ENCODE data around the gene TSHZ2. TPM values are rescaled to one million over a fixed set of nuclear protein-coding genes. Genes with fewer than 3 reads are reported as not detected.

TSHZ2 gene
- total and polyA plus RNA-seq, 2 donors = 6.5 to 35.0 TPM

DNA sequence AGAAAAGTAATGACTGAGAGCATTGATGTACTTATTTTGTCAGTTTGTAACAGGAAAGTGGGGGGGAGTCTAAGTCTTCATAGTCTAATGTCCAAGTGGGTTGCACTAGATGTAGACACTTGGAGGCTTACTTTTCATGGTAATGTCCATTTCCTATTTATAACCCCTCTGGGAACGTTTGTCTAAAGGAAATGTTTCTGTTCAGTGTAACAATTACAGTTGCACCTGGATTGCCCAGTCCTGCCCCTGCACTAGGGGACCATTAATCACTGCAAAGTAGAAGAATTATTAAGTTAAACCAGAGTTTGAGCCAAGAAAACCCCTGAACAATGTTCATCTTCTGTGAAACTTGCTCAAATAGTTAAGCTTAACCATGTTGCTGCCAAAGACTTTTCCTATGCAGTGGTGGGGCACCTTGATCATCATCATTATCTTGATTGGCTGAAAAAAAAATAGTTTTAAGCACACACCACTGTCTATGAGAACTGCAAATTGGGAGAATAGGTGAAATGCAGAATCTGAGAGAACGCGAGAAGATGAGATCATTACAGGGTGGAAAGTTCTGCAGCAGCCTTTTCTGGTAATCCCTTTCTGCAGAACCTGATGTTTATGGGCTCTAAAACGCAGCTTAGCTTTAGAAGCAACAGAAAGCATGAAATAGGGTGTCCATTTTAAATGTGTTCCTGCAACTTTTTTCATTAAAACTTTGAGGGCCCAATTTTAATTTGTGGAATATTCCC is 515.5 kb downstream of the TSHZ2 start:
- 64% methylated on average over 4 of the region's 4 CpGs for WGBS
- H3K4me1 ChIP-seq (ENCODE audit: insufficient read depth) = no peaks in the 10 kb centered on the region
- no peak overlapping the region for H3K27ac ChIP-seq (ENCODE audit: low read depth)
- no peaks in the 10 kb centered on the region for H3K36me3 ChIP-seq (ENCODE audit: insufficient read depth)
- H3K4me3 ChIP-seq (ENCODE audit: low read depth, low read length) = no peak overlapping the region
- no peak for DNase-seq (ENCODE audit: extremely low spot score)

DNA sequence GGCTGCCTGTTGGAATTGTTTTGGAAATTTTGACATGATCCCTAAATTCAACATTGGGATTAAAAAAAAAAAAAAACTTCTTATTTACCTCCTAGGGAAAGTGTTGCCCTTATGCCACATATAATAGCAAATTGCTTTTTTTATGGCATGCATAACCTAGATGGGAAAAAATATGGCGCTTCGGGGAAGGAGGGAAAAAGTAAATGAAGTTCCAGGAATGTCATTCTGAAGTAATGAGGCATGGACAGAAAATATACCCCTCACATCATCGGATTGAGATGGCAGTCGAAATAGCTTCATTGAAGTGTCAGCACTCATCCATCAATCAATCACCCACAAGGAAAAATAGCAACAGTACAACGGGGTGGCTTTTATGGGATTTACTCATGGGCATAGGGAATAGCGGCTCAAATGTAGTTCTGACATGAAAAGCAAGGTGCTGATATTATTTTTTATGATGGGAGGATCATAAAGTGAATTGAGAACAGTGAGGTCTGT is 516.7 kb downstream of the TSHZ2 start:
- WGBS = 92% methylated on average over 6 of the region's 6 CpGs

DNA sequence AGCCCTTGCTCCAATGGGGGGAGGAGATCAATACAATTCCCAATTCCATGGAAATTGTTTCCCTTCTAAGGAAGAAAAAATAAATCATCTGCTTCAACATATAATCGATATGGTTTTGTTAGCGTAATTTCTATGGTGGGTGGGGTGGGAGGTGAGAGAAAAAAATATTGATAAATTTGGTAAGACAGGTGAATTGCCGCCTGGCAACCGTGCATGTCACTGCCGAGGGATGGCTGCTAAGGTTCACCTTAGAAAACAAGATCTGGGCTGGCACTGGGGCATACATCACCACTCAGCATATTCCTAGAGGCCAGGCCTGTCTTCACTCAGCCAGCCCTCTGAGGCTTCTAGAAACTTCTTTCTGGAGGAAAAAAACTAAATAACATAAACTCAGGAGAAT is 517.4 kb downstream of the TSHZ2 start:
- H3K36me3 ChIP-seq (ENCODE audit: insufficient read depth) = no peaks in the 10 kb centered on the region
- DNase-seq (ENCODE audit: extremely low spot score) = no peak
- H3K4me3 ChIP-seq (ENCODE audit: low read depth, low read length) = no peak overlapping the region
- no peak overlapping the region for H3K27ac ChIP-seq (ENCODE audit: low read depth)
- WGBS = 98% methylated on average over 5 of the region's 5 CpGs
- H3K4me1 ChIP-seq (ENCODE audit: insufficient read depth) = no peaks in the 10 kb centered on the region

More for the DNA sequence above, 516.7 kb downstream of the TSHZ2 start:
- Histone ChIP-seq H3K36me3 (ENCODE audit: insufficient read depth) (no peaks in the 10 kb centered on the region), H3K4me1 (ENCODE audit: insufficient read depth) (no peaks in the 10 kb centered on the region), H3K27ac (ENCODE audit: low read depth) (no peak overlapping the region), H3K4me3 (ENCODE audit: low read depth, low read length) (no peak overlapping the region)
- DNase-seq (ENCODE audit: extremely low spot score) = no peak

DNA sequence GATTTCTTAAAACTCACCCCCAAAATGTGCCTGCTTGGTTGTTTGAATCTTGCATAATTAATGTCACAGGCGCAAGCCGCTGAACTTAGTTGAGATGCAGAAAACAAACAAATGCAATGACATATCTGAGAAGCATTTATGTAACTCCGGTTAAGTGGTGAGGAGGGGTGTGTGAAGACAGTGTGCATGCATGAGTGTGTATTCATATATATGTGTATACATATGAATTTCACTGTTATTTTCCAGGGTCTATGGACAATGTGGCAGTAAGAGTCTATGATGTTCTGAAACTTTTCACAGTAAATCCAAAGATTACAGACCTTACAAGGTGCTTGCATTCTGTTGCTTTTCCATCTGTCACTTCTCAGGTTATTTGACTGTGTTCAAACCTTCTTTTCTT is 518.5 kb downstream of the TSHZ2 start:
- 92% methylated on average over 3 of the region's 3 CpGs for WGBS
- Histone ChIP-seq H3K27ac (ENCODE audit: low read depth) (no peak overlapping the region), H3K36me3 (ENCODE audit: insufficient read depth) (no peaks in the 10 kb centered on the region), H3K4me3 (ENCODE audit: low read depth, low read length) (no peak overlapping the region), H3K4me1 (ENCODE audit: insufficient read depth) (no peaks in the 10 kb centered on the region)
- DNase-seq (ENCODE audit: extremely low spot score) = no peak

DNA sequence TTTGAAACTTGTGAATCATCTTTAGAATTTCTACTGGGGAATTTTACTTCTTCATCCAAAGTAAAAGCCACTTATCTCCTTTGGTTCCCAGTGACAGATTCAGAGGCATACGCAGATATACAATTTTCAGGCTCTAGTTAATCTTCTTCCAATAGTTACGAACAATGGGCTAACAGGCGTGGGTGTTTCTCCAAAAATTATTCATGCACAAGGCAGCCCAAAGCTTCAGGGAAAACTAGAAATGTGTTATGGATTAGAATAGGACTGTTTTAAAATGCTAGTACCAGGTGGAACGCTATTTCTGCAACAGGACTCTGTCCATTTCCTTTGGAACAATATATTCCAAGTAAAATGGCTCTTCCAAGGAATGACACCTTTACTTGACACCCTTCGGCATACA is 519.3 kb downstream of the TSHZ2 start:
- Histone ChIP-seq H3K36me3 (ENCODE audit: insufficient read depth) (no peaks in the 10 kb centered on the region), H3K4me3 (ENCODE audit: low read depth, low read length) (no peak overlapping the region), H3K27ac (ENCODE audit: low read depth) (no peak overlapping the region), H3K4me1 (ENCODE audit: insufficient read depth) (no peaks in the 10 kb centered on the region)
- WGBS = 86% methylated on average over 5 of the region's 5 CpGs
- no peak for DNase-seq (ENCODE audit: extremely low spot score)

DNA sequence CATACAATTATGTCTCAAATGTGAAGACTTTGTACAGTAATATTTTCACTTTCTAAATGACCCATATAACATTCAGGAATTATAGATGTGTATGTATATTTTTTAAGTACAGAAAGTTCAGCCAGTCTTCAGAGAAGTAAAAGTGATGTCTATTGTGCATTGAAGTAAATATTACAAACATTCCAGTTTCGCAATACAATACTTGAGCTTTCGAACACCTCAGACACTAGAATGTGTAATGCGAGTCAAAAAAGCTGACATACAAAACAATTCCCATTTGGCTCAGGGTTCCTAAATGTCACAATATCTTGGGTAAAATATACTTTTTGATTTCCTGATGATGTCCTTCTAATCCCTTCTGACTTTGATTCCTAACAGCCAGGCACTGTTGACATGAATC is 520.1 kb downstream of the TSHZ2 start:
- Histone ChIP-seq H3K4me1 (ENCODE audit: insufficient read depth) (no peaks in the 10 kb centered on the region), H3K27ac (ENCODE audit: low read depth) (no peak overlapping the region), H3K36me3 (ENCODE audit: insufficient read depth) (no peaks in the 10 kb centered on the region), H3K4me3 (ENCODE audit: low read depth, low read length) (no peak overlapping the region)
- no peak for DNase-seq (ENCODE audit: extremely low spot score)
- WGBS = 91% methylated on average over 3 of the region's 3 CpGs

DNA sequence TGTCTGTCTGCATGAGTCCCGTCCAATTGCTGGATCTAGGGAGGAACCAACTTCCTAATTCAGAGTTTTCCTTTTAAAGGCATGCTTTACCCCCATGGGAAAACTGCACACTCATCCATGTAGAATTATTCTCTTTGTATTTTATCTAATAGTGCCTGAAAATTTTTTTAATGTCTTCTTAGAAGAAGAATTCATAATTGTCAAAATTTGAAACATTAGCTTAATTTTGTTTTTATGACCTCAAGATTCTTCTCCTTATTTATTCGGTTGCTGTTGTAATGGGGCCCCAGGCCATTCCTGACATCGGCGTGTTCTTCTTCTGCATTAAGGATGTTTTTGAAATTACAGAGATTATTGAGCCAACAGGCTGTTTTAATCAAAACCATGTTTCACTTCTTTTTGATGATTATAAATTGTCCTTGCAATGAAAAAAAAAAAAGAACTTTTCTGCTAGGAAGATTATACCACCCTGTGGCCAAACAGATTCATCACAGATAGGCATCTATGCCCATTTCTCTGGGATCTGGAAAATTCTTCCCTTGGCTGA is 521.2 kb downstream of the TSHZ2 start:
- Histone ChIP-seq H3K4me1 (ENCODE audit: insufficient read depth) (no peaks in the 10 kb centered on the region), H3K4me3 (ENCODE audit: low read depth, low read length) (no peak overlapping the region), H3K27ac (ENCODE audit: low read depth) (no peak overlapping the region), H3K36me3 (ENCODE audit: insufficient read depth) (no peaks in the 10 kb centered on the region)
- no peak for DNase-seq (ENCODE audit: extremely low spot score)
- 48% methylated on average over 4 of the region's 4 CpGs for WGBS

DNA sequence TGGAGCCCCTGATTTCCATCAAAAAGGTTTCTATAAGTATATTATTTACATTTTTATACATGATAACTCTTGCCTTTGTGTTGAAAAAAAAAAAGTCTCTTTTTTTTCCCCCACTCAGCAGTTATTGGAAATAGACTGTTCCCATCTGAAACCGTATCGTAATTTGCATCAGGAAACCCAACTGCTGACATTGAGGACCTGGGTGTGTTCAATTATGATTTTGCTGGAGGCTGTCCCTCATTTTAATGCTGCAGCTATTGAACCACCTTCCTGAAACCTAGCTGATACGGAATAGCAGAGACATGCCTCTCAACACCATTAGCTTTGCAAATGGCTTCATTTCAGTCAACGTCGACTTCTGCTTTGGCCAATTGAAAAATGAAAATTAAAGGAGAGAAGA is 522.6 kb downstream of the TSHZ2 start:
- no peak overlapping the region for H3K27ac ChIP-seq (ENCODE audit: low read depth)
- H3K4me3 ChIP-seq (ENCODE audit: low read depth, low read length) = no peak overlapping the region
- no peak for DNase-seq (ENCODE audit: extremely low spot score)
- H3K36me3 ChIP-seq (ENCODE audit: insufficient read depth) = no peaks in the 10 kb centered on the region
- no peaks in the 10 kb centered on the region for H3K4me1 ChIP-seq (ENCODE audit: insufficient read depth)
- WGBS = 90% methylated on average over 5 of the region's 5 CpGs

DNA sequence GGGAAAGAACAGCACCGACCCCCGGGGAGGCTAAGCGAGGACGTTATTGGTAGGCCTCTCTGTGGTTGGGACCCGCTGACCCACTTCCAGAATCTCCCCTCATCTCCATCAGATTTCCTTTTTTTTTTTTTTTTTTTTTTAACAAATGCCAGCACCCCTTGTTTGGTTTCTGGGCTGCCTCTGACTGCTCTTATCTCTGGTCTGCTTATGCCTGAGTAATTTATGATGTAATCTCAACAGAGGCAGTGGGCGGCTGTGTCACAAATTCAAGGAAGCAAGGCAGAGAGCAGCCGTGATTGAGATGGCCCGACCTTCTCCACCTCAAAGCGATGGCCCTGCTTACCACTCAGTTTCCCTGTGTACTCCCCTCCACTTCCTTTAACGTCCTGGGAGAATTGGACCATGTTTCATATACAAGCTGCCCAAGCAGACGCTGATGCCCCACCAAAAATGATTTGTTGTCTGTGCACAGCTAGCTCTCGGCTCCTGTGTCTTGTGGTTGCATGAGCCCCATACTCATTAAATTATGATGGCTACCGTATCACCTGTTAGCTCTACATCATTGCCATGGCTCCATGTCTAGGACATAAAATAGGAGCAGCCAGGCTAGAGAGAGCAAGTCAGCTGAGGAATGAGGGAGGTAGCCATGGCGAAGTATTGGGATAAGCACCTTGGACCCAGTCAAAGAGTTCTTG is 523.4 kb downstream of the TSHZ2 start:
- 65% methylated on average over 14 of the region's 14 CpGs for WGBS
- H3K4me3 ChIP-seq (ENCODE audit: low read depth, low read length) = no peak overlapping the region

DNA sequence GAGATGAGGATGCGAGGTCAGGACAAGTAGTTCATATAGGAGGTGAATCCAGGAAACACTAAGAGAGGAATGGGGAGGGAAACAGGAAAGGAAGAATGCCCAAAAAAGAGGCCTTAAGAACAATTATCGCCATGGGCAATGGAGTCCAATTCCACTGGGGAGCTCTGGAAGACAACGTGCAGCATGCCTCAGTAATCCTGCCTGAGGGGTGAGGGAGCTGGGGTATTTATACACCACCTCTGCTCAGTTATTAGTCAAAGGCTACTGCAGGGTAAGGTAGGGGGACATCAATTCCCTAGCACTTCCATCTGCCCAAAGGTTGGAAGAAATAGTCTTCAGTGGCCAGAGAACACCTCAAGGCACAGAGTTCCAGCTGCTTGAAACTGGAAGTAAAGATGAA is 525.1 kb downstream of the TSHZ2 start:
- H3K27ac ChIP-seq (ENCODE audit: low read depth) = no peak overlapping the region
- no peaks in the 10 kb centered on the region for H3K36me3 ChIP-seq (ENCODE audit: insufficient read depth)
- no peak for DNase-seq (ENCODE audit: extremely low spot score)
- no peaks in the 10 kb centered on the region for H3K4me1 ChIP-seq (ENCODE audit: insufficient read depth)
- H3K4me3 ChIP-seq (ENCODE audit: low read depth, low read length) = no peak overlapping the region
- WGBS = 94% methylated on average over 3 of the region's 3 CpGs

More for the DNA sequence above, 523.4 kb downstream of the TSHZ2 start:
- Histone ChIP-seq H3K27ac (ENCODE audit: low read depth) (no peak overlapping the region), H3K36me3 (ENCODE audit: insufficient read depth) (no peaks in the 10 kb centered on the region), H3K4me1 (ENCODE audit: insufficient read depth) (no peaks in the 10 kb centered on the region)
- DNase-seq (ENCODE audit: extremely low spot score) = no peak

DNA sequence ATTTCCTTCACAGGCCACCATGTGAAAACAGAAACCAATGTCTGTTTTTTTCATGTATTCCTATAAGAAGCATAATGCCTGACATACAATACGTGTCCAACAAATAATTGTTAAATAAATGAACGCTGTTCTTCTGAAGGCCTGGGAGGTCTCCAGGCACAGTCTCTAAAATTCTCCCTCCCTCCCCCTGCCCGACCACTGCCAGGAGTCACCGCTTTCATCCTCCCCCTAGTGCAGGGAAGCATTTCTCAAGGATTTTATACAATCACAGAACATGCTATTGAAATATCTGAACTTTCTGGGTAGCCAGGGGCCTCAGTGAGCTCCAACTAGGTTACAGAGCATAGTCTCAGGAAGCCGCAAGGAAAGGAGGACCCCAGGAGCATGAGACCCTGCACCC is 526.2 kb downstream of the TSHZ2 start:
- DNase-seq (ENCODE audit: extremely low spot score) = no peak
- 77% methylated on average over 5 of the region's 5 CpGs for WGBS
- Histone ChIP-seq H3K4me1 (ENCODE audit: insufficient read depth) (no peaks in the 10 kb centered on the region), H3K27ac (ENCODE audit: low read depth) (no peak overlapping the region), H3K36me3 (ENCODE audit: insufficient read depth) (no peaks in the 10 kb centered on the region), H3K4me3 (ENCODE audit: low read depth, low read length) (no peak overlapping the region)

DNA sequence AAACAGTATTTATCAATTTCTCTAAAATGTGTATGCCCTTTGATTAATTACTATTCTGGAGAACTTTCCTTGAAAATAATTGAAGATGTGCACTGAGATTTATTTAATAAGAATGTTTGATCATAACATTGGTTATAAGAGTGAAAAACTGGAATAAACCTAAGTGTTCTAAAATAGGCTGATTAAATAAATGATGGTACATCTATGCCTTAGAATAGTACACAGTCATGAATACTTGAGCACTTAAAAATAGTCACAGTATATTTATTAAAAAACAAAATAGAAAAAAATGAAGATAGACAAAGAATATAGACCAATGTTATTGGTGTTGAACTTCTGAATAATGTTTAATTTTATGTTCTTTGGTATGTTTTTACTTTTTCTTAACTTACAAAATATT is 528.5 kb downstream of the TSHZ2 start:
- no peak for DNase-seq (ENCODE audit: extremely low spot score)
- Histone ChIP-seq H3K36me3 (ENCODE audit: insufficient read depth) (no peaks in the 10 kb centered on the region), H3K27ac (ENCODE audit: low read depth) (no peak overlapping the region)

DNA sequence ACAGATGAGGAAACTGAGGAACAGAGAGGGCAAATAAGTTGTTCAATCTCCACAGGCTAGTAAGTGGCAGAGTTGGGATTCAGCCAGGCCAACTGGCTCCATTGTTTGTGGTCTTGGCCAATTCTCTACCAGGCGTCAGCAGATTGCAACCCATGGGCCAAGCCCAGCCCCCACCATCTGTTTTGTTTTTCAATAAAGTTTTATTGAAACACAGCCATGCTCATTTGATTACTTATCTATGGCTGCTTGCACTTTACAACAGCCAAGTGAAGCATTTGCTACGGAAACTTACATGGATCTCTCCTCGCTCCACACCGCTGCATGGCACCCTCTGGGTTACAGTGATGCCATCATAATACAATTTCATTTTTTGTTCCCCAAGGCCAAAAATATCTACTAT is 530.7 kb downstream of the TSHZ2 start:
- no peaks in the 10 kb centered on the region for H3K4me1 ChIP-seq (ENCODE audit: insufficient read depth)
- no peak for DNase-seq (ENCODE audit: extremely low spot score)
- H3K4me3 ChIP-seq (ENCODE audit: low read depth, low read length) = no peak overlapping the region
- no peaks in the 10 kb centered on the region for H3K36me3 ChIP-seq (ENCODE audit: insufficient read depth)
- WGBS = 84% methylated on average over 4 of the region's 4 CpGs
- no peak overlapping the region for H3K27ac ChIP-seq (ENCODE audit: low read depth)

More for the DNA sequence above, 528.5 kb downstream of the TSHZ2 start:
- no peaks in the 10 kb centered on the region for H3K4me1 ChIP-seq (ENCODE audit: insufficient read depth)
- no peak overlapping the region for H3K4me3 ChIP-seq (ENCODE audit: low read depth, low read length)

DNA sequence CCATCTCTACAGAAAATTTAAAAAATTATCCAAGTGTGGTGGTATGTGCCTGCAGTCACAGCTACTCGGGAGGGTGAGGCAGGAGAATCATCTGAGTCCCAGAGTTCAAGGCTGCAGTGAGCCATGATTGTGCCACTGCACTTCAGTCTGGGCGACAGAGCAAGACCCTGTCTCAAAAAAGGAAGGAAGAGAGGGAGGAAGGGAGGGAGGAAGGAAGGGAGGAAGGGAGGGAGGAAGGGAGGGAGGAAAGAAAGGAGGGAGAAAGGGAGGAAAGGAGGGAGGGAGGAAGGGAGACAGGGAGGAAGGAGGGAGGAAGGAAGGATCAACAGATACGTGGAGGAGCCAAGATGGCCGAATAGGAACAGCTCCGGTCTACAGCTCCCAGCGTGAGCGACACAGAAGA is 531.4 kb downstream of the TSHZ2 start:
- Histone ChIP-seq H3K4me3 (ENCODE audit: low read depth, low read length) (no peak overlapping the region), H3K4me1 (ENCODE audit: insufficient read depth) (no peaks in the 10 kb centered on the region), H3K27ac (ENCODE audit: low read depth) (no peak overlapping the region), H3K36me3 (ENCODE audit: insufficient read depth) (no peaks in the 10 kb centered on the region)
- no peak for DNase-seq (ENCODE audit: extremely low spot score)
- WGBS = 85% methylated on average over 7 of the region's 7 CpGs
